GM21381 (cell line): ENCODE data around the gene H1-8.
"Not testable (repeated sequence)": the region's sequence is repeated elsewhere in the genome, so short reads cannot be mapped to it uniquely, and the experiment has no call there.

Experiments used
- ATAC-seq: cut with Tn5 transposase; IDR thresholded peaks from one replicate; pipeline ENCODE4 v1.9.1; 2021; ENCODE audit warnings: mild to moderate bottlenecking, moderate library complexity; ENCODE audit not compliant: unreplicated experiment

The H1-8 gene, protein sequence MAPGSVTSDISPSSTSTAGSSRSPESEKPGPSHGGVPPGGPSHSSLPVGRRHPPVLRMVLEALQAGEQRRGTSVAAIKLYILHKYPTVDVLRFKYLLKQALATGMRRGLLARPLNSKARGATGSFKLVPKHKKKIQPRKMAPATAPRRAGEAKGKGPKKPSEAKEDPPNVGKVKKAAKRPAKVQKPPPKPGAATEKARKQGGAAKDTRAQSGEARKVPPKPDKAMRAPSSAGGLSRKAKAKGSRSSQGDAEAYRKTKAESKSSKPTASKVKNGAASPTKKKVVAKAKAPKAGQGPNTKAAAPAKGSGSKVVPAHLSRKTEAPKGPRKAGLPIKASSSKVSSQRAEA

DNA sequence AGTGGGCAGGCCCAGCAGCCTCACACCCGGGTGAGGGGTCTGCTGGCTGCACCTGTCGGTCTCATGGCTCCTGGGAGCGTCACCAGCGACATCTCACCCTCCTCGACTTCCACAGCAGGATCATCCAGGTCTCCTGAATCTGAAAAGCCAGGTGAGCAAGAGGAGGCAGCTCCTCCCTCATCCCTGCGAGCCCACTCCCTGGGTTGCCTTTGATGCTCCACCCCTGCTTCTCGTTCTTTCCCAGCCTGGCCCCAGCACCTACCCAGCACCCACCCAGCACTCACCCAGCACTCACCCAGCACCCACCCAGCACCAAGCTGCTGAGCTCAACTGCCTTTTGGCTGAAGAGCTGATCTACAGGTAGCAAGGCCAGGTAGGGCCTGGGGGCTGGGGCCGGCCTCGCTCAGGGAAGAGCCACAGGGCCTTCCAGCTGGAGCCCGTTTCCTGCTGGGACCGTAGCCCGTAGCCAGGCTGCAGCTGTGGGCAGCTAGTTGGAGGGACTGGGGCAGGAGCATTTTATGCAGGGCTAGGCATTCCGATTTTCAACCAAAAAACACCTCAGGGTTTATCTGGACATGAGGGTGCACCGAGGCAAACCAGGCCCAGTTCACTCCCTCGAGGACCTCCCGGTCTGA, at the start of gene H1-8:
H1-8 (plus strand) TSS at position 20 of the 635 bp plus-strand sequence; CDS start at position 64, 44 bp downstream.
- ATAC-seq = no peak

DNA sequence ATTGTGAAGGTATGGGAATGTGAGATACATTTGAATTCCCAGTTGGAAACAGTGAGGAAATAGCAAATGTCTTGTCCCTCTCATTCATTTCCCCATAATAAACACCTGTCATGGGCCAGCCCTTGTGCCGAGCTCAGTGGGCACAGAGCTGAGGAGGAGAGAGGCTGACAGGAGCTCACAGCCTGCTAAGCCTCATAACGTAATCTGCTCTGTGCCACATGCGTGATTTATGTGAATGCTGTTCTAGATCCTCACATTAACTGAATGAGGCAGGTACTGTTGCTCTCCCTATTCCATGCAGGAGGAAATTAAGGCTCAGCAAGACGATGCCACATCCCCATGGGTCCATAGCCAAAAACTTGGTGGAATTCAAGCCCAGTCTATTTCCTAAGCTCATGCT, 49.8 kb upstream of the H1-8 start:
- no peak for ATAC-seq

DNA sequence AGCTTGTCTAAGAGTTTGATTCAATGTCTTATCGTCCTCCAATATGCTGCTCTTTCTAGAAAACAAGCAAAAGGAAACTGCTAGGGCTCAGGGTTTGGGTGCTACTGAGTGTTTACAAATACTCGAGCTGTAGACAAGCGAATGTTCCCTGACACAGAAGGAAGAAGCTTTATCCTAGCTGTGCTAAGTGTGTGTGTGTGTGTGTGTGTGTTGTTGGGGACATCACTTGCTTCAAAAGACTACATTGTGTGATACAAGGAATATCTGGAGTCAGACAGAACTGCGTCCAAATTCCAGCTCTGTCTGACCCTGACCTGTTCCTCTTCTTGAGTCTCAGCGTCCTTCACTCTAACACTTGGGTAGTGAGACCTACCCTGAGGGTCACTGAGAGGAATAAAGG, 48.5 kb upstream of the H1-8 start:
- ATAC-seq = not testable (repeated sequence)

DNA sequence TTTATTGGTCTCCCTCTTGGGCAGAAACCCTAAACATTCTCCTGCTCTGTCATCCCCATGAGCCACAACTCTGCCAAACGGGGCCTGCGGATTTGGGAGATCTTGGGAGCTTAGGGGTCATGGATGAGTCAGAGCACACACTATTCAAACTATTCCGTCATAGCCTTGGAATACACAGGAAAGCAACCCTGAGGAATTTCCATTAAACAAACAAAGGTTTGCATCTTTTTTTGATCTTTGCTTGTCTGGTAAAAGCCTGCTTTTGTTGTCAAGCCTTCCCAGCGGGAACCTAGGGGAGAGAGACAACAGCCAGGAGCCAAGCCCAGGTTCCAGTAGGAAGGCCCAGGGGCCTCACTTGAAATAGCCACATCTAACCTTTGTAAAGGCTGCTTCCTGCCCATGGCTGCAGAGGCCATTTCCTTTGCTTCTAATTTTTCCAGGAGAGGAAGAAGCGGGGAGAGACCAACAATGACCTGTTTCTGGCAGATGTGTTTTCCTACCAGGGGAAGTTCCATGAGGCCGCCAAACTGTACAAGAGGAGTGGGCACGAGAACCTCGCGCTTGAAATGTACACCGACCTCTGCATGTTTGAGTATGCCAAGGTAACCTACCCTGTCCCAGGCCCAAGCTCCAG, 47.9 kb upstream of the H1-8 start:
- ATAC-seq = not testable (repeated sequence)

DNA sequence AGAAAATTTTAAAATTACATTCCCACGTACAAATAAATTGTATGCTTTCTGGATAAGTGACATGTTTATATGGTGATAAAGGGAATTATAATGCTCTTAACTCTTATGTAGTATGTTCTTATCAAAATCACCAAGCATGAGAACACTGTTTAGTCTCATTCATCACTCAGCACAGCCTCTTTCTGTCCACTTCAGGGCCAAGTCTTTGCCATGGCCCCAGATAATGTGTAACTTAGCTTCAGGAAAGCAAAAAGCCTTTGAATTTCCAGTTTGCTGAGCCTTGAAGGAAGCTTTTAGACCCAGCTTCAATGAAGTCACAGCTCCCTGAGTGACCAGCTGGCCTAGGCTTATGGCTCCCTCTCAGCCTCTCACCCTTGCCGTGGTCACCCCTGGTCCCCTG, 45.1 kb upstream of the H1-8 start:
- not testable (repeated sequence) for ATAC-seq

DNA sequence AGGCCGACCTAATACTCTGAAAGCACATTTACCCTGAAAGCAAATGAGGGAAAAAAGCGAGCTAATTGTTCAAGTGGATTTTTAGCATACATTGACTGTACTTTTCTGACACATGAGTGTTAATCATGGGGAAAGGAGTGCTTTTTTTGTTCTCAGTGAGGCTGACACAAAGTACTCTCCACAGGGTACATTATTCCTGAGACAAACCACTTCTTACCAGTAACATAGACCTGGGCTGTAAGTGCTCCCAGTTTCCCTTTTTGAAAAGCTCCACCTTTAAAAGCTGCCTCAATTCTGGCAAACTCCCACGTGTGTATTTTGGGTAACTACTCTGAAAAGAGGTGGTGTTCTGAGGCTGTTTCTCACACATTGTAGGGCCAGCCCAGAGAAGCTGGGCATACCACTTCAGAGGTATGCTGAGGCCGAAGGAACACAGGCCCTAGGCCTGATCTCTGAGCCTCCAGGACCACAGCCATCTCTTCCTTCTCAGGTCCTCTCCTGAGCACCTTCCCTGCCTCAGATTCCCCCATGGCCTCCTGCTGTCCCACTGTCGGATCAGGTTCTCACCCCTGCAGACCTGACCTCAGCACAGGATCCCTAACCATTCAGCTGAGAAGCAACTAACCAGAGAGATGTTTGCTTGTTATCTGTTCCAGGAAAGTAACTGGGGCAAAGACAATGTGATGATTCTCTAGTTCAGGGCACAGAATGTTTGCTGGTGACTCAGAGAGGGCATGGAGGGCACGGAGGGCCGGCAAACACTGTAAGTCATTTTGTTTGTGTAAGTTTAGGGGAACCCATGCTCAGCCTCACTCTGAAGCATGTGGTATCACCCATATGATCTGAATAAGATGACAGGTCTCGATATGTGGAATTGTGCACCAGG, 44.1 kb upstream of the H1-8 start:
- ATAC-seq = not testable (repeated sequence)

DNA sequence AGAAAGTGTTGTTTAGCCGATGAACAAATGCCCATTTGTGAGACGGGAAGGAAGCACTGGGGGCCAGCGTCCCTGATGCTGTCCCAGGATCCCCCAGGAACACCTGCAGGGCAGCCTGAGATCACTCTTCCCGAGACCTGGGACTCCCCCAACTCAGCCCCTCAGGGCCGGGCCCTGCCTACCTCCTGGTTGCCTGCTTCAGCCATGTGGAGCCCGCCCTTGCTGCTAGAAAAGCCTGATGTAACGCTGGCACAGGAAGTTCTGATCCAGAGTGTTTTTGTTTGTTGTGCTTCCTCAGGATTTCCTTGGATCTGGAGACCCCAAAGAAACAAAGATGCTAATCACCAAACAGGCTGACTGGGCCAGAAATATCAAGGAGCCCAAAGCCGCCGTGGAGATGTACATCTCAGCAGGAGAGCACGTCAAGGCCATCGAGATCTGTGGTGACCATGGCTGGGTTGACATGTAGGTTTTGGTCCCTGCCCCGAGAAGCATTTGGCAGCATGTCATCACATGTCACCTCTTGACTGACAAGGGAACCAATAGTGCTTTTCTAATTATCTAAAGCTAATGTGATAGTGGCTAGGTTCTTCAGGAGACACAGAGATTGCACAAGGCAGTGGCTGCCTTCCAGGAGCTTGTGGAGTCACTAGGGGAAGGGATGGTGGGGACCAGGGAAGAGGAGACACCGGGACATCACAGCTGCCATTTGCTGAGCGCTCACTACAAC, 43.2 kb upstream of the H1-8 start:
- ATAC-seq = not testable (repeated sequence)

DNA sequence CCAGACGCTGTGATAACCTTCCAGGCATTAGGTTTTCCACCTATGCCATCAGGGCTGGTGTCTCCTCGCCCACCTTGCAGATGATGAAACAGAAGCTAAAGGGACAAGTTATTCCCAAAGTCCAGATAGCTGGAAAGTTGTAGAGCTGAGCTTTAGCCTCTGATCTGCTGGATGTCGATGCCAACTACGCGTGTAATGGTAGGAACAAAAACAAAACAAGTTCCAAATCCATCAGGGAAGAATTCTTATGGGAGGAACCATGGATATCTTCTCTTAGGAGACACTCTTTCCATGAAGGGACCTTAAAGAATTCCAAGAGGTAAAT, 42.7 kb upstream of the H1-8 start:
- ATAC-seq = no peak

DNA sequence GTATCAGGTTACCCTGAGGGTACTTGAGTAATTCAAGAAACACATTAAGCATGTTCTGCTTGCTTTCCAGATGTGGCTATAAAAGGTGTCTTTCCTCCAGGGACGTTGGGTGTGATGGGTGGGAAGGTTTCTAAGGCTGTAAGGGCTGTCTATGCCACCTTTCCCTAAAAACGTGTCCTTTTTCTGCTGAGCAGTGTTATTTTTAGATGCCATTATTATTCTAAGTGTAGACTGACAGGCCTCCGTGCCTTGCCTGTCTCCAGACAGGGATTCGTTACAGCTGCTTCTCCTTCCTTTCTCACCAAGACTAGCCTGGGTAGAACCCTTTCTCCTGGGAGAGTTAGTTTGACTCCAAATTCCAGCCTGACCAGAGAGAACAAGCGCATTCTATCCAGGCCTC, 41.3 kb upstream of the H1-8 start:
- no peak for ATAC-seq

DNA sequence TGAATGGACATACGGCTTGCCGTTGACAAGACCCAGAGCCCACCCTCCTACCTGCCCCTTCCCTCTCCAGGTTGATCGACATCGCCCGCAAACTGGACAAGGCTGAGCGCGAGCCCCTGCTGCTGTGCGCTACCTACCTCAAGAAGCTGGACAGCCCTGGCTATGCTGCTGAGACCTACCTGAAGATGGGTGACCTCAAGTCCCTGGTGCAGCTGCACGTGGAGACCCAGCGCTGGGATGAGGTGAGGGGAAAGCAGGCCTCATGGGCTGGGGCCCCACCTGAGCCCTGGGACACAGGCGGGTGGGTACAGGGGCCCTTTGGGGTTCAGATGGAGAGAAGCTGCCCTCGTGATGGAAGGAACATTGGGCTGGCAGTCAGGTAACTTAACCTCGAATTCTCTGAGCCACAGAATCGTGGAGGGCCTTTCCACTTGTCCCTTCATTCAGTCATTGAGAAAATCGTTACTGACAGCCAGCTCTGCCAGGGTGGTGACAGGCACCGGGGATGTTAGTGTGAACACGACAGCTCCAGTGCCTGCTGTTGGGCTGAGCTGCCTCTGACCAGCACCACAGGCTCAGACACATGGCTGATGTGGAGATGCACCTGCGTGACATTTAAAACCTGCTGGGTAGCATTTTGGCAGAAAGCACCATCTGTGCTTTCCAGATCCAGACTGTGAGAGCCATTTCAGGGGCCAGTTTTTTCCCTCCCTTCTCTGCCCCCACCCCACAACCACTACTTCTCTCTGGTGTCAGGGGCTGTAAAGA, 40.1 kb upstream of the H1-8 start:
- no peak for ATAC-seq

DNA sequence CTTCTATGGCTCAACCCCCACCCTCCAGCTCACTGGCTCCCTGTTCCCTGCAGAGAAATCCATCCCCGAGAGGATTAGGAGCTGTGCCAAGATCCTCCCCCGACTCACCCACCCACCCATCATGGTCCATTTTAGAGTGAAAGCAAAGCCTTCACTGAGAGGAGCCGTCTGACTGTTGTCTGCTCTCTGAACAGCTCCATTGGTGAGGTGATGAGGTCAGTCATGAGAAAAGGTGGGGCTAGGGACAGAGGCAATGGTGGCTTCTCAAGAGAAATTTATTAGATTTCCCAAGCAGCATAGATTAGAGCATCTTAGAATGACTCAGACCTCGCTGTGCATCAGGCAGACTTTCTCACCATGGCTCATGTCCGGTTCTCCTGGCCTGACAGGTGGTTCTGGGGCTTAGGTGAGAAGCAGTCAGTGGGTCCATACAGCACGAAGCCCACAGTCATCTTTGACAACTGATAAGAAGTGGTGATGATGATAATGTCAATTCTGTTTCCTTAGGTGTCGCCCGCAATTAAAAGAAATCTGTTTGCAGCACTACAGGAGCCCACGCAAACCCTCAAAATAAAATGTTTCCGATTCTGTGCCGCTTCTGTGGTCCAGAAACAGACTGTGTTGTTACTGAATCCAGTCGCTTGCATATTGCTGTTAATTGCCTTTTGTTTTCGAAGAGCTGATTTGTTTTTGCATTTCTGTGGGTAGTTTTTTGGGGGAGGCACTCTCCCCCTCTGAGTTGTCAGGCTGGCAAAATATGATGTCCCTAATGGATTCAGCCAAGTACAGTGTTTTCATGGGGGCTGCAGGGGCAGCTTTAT, 39.3 kb upstream of the H1-8 start:
- ATAC-seq = no peak

DNA sequence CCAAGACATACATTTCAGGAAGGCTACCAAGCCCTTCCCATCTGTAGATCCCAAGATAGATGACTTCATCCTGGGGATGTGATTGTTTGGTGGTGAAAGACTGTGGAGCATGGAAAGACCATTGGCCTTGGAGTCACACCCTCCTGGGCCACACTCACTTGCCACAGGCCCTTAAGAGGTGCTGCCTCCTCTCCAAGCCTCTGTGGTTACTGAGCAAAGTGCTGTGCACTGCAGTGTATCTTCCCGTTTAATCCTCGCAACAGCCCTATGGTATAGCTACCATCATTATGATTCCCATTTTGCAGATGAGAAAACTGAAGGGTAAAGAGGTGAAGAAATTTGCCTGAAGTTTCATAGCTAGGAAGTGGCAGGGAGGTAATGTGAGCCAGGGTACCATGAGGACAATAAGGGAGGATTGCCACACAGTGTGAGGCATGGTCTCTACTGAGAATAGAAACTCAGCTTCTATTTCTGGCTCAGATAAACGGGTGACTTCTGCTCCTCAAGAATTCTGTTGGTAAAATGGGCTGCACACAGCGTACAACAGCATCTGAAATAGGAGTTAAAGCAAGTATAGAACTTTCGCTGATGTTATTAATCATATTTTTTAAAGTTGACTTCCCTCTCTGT, 38.4 kb upstream of the H1-8 start:
- no peak for ATAC-seq

DNA sequence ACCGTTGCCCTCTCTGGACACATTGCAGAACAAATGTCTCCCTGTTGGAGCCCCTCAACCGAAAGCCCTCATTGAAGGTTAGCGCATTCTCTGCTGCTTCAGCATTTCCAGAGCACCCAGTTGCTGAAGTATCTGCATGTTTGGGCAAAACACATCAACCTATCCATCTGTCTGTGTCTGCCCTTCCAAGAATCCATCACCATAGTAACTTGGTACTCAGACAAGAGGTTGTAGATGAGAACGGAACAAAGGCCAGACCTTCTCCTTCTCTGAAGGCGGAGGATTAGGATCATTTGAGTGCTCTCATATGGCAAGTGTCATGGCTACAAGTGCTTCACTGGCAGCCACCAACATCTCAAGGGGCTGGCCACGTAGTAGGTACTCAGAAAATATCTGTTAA, 37.6 kb upstream of the H1-8 start:
- ATAC-seq = no peak

DNA sequence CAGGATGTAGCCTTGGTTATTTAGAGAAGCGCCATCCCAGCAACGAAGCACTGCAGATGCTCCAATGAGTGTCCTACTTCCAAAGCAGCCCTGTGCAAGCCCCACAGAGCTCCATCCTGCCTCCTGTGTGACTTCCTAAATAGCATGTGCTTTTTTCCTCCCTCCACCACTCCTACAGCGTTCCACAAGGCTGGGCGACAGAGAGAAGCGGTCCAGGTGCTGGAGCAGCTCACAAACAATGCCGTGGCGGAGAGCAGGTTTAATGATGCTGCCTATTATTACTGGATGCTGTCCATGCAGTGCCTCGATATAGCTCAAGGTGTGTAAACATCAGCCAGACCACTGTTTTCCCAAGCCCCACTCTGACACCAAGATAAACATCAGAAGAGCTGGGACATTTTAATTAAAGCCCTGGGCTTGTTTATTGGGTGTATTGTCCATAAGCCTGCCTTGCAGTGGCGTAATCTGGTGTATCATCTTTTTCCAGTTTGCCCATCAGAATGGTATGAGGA, 36.7 kb upstream of the H1-8 start:
- ATAC-seq = no peak

DNA sequence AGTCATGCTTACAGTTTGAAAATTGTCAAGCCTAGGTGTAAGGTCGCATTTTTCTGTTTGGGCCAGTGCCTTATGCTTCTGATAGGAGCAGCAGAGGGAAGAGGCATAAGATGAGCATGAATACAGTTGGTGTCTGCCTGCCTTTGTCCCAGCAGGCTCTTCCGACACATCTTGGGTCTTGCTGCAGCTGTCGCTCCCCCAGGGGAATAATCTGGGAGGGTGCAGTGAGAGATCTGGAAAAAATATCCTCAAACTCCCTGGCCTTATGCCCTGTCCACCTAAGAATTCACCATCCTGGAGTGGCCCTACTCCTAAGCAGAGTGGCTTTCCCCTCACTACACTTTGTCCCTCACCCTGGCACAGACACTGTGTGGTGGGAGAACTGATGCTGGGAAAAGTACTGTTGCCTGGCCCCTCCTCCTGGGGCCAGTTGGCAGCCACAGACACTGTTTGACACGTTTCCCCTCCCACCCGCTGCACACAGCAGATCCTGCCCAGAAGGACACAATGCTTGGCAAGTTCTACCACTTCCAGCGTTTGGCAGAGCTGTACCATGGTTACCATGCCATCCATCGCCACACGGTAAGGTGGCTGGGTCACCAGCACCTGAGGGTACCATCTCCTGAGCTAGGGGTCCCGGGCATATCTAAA, 35.7 kb upstream of the H1-8 start:
- ATAC-seq = no peak

DNA sequence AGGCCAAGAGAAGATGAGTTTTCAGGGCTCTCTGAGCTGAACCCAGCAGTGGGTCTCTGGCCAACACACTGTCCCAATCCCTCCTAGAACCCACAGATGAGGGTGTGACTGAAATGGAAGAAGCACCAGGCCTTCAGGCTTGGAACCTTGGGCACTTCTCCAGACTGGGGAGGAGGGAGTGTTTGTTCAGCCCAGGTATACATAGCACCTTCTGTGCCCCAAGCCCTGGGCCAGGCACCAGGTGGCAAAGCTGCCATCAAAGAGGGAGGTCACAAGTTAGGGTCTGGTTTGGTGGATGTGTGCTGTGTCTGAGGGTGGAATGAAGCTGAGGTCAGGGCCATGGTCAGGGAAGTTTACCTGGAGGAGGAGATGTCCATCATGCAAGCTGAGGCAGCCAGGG, 30.4 kb upstream of the H1-8 start:
- no peak for ATAC-seq

DNA sequence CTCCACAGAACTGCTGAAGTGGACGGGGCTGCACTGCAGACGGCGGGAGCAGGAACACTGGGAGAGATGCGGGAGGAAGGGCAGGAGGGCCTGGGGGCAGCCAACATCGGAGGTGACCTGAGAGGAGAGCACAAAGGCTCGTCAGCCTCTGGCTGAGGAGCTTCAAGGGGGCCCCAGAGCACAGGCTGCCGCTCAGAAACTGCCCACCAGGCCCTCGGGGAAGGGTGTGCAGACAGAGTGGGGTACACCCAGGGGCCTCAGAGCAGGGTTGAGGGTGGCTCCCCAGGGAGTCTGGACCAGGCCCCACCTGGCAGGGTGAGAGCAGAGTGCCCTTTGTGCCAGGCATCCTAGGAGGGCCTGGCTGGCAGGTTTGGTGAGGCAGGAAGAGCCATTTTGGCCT, 29.3 kb upstream of the H1-8 start:
- ATAC-seq = no peak

DNA sequence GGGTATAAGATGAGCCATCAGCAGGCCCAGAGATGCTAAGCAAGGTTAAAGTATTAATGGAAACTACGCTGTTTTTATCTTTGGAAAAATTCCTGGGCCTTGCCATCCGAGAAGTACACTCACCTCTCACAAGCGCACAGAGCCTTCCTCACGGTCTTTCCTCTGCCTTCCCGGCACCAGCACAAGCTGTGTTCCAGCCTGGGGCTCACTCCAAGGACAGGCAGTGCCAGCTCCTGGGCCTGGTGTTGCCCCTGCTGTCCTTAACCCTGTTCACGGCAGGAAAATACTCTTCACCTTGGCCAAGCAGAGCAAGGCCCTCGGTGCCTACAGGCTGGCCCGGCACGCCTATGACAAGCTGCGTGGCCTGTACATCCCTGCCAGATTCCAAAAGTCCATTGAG, 28.9 kb upstream of the H1-8 start:
- ATAC-seq = no peak
